ENCODE measurements around the gene CTDSPL. TPM values are rescaled to one million over a fixed set of nuclear protein-coding genes. Genes with fewer than 3 reads are reported as not detected.

CTDSPL gene
- polyA plus RNA-seq, 1 experiment, result 40.4 TPM

DNA sequence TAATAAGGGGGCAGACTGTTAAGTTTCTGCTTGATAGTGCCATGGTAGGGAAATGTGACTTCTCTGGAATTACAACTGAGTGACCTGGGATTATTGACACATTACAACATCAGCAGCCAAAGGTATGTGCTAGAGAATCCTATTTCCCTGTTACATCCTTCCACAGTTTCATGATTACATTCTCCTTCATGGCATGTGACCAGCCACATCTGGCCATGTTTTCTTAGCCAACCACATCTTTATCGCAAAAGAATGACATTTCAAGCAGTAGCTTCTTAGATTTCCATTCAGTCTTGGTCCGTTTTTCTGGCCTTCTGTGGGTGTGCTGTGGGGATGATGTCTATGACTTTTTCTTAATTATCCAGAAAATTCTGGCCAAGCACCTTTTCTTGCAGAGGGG is 45.4 kb upstream of the CTDSPL start:
- POLR2A ChIA-PET, result no interaction called here

DNA sequence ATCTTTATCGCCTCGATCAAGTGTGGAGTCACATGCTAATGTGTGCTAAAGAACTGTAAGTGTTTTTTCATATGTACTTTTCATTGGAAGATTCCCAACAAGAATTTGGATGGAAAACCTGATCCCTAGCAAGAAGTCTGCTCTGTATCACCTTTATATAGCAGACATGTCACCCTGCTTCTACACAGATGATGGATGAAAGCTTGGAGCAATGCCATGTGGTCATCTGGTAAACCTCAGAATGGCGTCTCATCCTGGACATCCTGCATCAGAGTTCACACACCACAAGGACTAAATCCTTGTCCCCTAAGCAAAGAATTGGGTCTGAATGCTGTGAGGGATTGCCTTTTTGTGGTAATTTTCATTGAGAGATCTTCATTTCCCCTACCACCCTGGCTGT is 42.1 kb upstream of the CTDSPL start:
- no peaks in the 10 kb centered on the region for H3K27me3 ChIP-seq (ENCODE audit: control insufficient read depth, insufficient read depth, low read length)
- TF ChIP-seq, protein P1, sequence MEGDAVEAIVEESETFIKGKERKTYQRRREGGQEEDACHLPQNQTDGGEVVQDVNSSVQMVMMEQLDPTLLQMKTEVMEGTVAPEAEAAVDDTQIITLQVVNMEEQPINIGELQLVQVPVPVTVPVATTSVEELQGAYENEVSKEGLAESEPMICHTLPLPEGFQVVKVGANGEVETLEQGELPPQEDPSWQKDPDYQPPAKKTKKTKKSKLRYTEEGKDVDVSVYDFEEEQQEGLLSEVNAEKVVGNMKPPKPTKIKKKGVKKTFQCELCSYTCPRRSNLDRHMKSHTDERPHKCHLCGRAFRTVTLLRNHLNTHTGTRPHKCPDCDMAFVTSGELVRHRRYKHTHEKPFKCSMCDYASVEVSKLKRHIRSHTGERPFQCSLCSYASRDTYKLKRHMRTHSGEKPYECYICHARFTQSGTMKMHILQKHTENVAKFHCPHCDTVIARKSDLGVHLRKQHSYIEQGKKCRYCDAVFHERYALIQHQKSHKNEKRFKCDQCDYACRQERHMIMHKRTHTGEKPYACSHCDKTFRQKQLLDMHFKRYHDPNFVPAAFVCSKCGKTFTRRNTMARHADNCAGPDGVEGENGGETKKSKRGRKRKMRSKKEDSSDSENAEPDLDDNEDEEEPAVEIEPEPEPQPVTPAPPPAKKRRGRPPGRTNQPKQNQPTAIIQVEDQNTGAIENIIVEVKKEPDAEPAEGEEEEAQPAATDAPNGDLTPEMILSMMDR (IDR thresholded peaks at IDR 0.05; ENCODE audit: low read depth, low read length), result no peak
- POLR2A ChIA-PET, result no interaction called here
- no peak for DNase-seq (ENCODE audit: low read depth, low spot score)
- CTCF ChIA-PET, result no interaction called here
- H3K4me3 ChIP-seq (ENCODE audit: low read depth, low read length), result no peak overlapping the region
- no peaks in the 10 kb centered on the region for H3K9me3 ChIP-seq (ENCODE audit: control insufficient read depth, insufficient read depth, low read length)
- H3K27ac ChIP-seq (ENCODE audit: low read depth, low read length), result no peak overlapping the region

More for the DNA sequence above, 45.4 kb upstream of the CTDSPL start:
- H3K9me3 ChIP-seq (ENCODE audit: control insufficient read depth, insufficient read depth, low read length), result no peaks in the 10 kb centered on the region
- no peak overlapping the region for H3K27ac ChIP-seq (ENCODE audit: low read depth, low read length)
- CTCF ChIA-PET, result interaction anchor here (1.0 to 2.0 kb wide), 10 partner anchors 9 to 181 kb away, joined by 3 to 9 read pairs (median 4); no protein-coding TSS in a partner anchor
- DNase-seq (ENCODE audit: low read depth, low spot score), result no peak
- no peaks in the 10 kb centered on the region for H3K27me3 ChIP-seq (ENCODE audit: control insufficient read depth, insufficient read depth, low read length)
- TF ChIP-seq, protein P1 (IDR thresholded peaks at IDR 0.05; ENCODE audit: low read depth, low read length), result no peak
- no peak overlapping the region for H3K4me3 ChIP-seq (ENCODE audit: low read depth, low read length)

DNA sequence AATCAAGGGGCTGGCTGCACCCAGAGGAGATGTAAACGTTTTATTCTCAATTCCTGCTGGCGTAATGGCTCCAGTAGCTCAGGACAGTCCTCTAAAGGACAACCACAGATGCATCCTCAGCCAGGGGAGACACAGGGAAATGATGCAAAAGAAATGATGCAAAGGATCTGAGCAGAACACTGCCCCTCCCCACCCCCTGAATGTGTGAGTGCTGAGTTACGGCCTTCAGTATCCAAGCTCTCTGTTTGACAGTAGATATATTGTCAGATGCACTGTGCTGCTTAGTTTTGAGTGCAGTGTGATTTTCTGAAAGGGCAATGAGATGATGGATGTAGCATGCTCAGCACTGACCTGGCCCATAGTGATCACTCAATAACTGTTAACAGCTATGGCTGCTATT is 41.4 kb upstream of the CTDSPL start:
- Histone ChIP-seq H3K9me3 (ENCODE audit: control insufficient read depth, insufficient read depth, low read length) (no peaks in the 10 kb centered on the region), H3K27me3 (ENCODE audit: control insufficient read depth, insufficient read depth, low read length) (no peaks in the 10 kb centered on the region), H3K27ac (ENCODE audit: low read depth, low read length) (no peak overlapping the region), H3K4me3 (ENCODE audit: low read depth, low read length) (no peak overlapping the region)
- TF ChIP-seq, protein P1 (IDR thresholded peaks at IDR 0.05; ENCODE audit: low read depth, low read length), result no peak
- ChIA-PET CTCF (no interaction called here), POLR2A (no interaction called here)
- no peak for DNase-seq (ENCODE audit: low read depth, low spot score)

DNA sequence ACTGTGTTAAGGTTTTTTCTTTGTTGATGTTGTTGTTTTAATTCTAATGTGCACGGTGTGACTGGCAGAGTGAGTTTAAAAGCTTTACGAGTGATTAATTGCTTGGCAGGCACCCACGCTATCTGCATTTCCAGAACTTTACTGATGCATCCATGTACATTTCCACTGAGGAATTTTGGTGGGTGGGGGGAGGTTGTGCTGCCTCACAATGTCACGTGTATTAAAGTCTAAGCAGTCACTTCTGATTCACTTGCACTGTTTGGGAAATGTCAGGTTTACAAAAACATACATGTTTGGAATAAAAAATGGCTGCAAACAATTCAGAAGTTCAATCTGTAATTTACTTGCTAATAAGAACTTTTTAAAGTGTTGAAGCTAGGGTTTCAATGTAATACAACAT is 38.5 kb upstream of the CTDSPL start:
- no peaks in the 10 kb centered on the region for H3K9me3 ChIP-seq (ENCODE audit: control insufficient read depth, insufficient read depth, low read length)
- no peaks in the 10 kb centered on the region for H3K27me3 ChIP-seq (ENCODE audit: control insufficient read depth, insufficient read depth, low read length)
- POLR2A ChIA-PET, result no interaction called here
- no peak overlapping the region for H3K27ac ChIP-seq (ENCODE audit: low read depth, low read length)
- DNase-seq (ENCODE audit: low read depth, low spot score), result no peak
- CTCF ChIA-PET, result no interaction called here
- TF ChIP-seq, protein P1 (IDR thresholded peaks at IDR 0.05; ENCODE audit: low read depth, low read length), result no peak
- no peak overlapping the region for H3K4me3 ChIP-seq (ENCODE audit: low read depth, low read length)

DNA sequence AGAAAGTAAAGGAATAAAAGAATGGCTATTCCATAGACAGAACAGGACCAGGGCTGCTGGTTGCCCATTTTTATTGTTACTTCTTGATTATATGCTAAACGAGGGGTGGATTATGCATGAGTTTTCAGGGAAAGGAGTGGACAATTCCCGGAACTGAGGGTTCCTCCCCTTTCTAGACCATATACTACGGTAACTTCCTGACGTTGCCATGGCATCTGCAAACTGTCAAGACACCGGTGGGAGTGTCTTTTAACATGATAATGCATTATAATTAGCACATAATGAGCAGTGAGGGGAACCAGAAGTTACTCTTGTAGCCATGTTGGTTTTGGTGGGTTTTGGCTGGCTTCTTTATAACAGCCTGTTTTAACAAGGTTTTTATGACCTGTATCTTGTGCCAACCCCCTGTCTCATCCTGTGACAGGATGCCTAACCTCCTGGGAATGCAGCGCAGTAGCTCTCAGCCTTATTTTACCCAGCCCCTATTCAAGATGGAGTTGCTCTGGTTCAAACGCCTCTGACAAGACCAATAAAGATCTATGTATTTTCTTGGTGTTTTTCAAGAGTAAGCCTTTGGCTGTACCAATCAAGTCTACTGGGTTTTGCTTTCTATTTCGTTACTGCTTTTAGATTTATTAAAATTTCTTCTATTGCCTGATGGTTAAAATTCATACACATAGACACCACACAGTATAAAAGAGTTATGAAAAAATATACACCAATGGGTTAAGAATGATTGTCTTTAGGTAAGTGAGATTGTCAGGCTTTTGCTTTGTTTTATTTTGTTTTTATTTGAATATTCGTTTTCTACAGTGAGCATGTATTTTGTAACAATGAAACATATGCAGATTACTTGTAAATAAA is 37.4 kb upstream of the CTDSPL start:
- H3K4me3 ChIP-seq (ENCODE audit: low read depth, low read length), result no peak overlapping the region
- CTCF ChIA-PET, result interaction anchor here (1.5 kb wide), 1 partner anchor 9 kb away, joined by 9 read pairs; no protein-coding TSS in a partner anchor
- no peaks in the 10 kb centered on the region for H3K9me3 ChIP-seq (ENCODE audit: control insufficient read depth, insufficient read depth, low read length)
- DNase-seq (ENCODE audit: low read depth, low spot score), result no peak
- POLR2A ChIA-PET, result no interaction called here
- TF ChIP-seq, protein P1 (IDR thresholded peaks at IDR 0.05; ENCODE audit: low read depth, low read length), result no peak
- no peaks in the 10 kb centered on the region for H3K27me3 ChIP-seq (ENCODE audit: control insufficient read depth, insufficient read depth, low read length)
- no peak overlapping the region for H3K27ac ChIP-seq (ENCODE audit: low read depth, low read length)

Measured in AG04450 (cell line).